HUES64 (cell line): Measurements from ENCODE around the gene ELL2.

Experiments used
- H3K27ac ChIP-seq: 2 replicates; pipeline ENCODE4 v1.7.0; 2013; ENCODE audit warnings: low read depth, low read length, inconsistent platforms
- H3K27me3 ChIP-seq: 2 replicates; pipeline ENCODE4 v1.6.1; 2013; ENCODE audit warnings: mild to moderate bottlenecking, low read length; ENCODE audit not compliant: insufficient read depth
- H3K36me3 ChIP-seq: 2 replicates; pipeline ENCODE4 v1.6.1; 2013; ENCODE audit warnings: mild to moderate bottlenecking, low read length; ENCODE audit not compliant: insufficient read depth
- H3K4me1 ChIP-seq: 2 replicates; pipeline ENCODE4 v1.6.1; 2013; ENCODE audit warnings: mild to moderate bottlenecking, low read length, moderate library complexity; ENCODE audit not compliant: insufficient read depth
- H3K4me3 ChIP-seq: 2 replicates; pipeline ENCODE4 v1.5.1; 2013; ENCODE audit warnings: mild to moderate bottlenecking, low read length, moderate library complexity
- H3K9ac ChIP-seq: 2 replicates; pipeline ENCODE4 v1.6.1; 2013; ENCODE audit warnings: mild to moderate bottlenecking, low read depth, low read length
- H3K9me3 ChIP-seq: 2 replicates; pipeline ENCODE4 v1.6.1; 2013; ENCODE audit warnings: low read depth, low read length; ENCODE audit not compliant: insufficient read depth
- WGBS: fragments of 150-250, 120-280 bp; methylation state at CpG from one replicate; pipeline ENCODE4 v1.1.7; 2013; ENCODE audit warnings: missing lambda C conversion rate; 5-methylcytosine and 5-hydroxymethylcytosine counted together

The ELL2 gene

DNA sequence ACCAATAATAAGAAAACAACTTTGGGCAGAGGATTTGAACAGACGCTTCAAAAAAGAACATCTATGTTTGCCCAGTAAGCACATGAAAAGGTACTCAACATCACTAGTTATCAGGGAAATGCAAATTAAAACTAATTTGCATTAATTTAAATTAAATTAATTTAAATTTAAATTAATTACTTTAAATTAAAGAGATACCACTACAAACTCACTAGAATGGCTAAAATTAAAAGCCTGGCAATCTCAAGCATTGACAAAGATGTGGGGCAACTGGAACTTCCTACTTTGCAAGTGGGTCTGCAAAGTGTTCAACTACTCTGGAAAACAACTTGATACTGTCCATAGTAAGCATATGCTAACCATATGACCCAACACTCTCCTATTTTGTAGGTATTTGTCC lies 32.1 kb upstream of the ELL2 start:
- Histone ChIP-seq H3K4me1 (no peaks in the 10 kb centered on the region), H3K27ac (no peak overlapping the region), H3K27me3 (no peaks in the 10 kb centered on the region), H3K9me3 (no peaks in the 10 kb centered on the region), H3K9ac (no peak overlapping the region), H3K36me3 (no peaks in the 10 kb centered on the region), H3K4me3 (no peak overlapping the region)
- 93% methylated on average over 1 of the region's 1 CpG for WGBS

- Histone ChIP-seq H3K27ac (no peak overlapping the region), H3K9me3 (no peaks in the 10 kb centered on the region), H3K9ac (no peak overlapping the region), H3K36me3 (no peaks in the 10 kb centered on the region), H3K4me3 (no peak overlapping the region), H3K4me1 (no peaks in the 10 kb centered on the region), H3K27me3 (no peaks in the 10 kb centered on the region)
Measured at GRCh38 chr5:95993266-95993665, 31.6 kb upstream of the ELL2 start.

GRCh38 chr5:95989283-95990048 lies 27.8 kb upstream of the ELL2 start:
- no peaks in the 10 kb centered on the region for H3K9me3 ChIP-seq
- WGBS, result 77% methylated on average over 1 of the region's 1 CpG
- H3K4me3 ChIP-seq, result no peak overlapping the region
- no peaks in the 10 kb centered on the region for H3K36me3 ChIP-seq
- H3K4me1 ChIP-seq, result peaks cover 6% of the 10 kb centered on the region; the same call in 1 of the 2 replicates
- no peak overlapping the region for H3K9ac ChIP-seq
- H3K27ac ChIP-seq, result no peak overlapping the region
- H3K27me3 ChIP-seq, result no peaks in the 10 kb centered on the region

GRCh38 chr5:95988877-95989276 lies 27.2 kb upstream of the ELL2 start:
- peaks cover 11% of the 10 kb centered on the region; the same call in 1 of the 2 replicates for H3K4me1 ChIP-seq
- no peaks in the 10 kb centered on the region for H3K9me3 ChIP-seq
- H3K9ac ChIP-seq, result no peak overlapping the region
- H3K36me3 ChIP-seq, result no peaks in the 10 kb centered on the region
- H3K27ac ChIP-seq, result no peak overlapping the region
- 92% methylated on average over 3 of the region's 3 CpGs for WGBS
- no peak overlapping the region for H3K4me3 ChIP-seq
- H3K27me3 ChIP-seq, result no peaks in the 10 kb centered on the region

GRCh38 chr5:95988094-95988493 lies 26.4 kb upstream of the ELL2 start:
- WGBS, result 91% methylated on average over 4 of the region's 4 CpGs
- Histone ChIP-seq H3K9ac (no peak overlapping the region), H3K9me3 (no peaks in the 10 kb centered on the region), H3K4me1 (peaks cover 11% of the 10 kb centered on the region; the same call in 1 of the 2 replicates), H3K27me3 (no peaks in the 10 kb centered on the region), H3K4me3 (no peak overlapping the region), H3K27ac (no peak overlapping the region), H3K36me3 (no peaks in the 10 kb centered on the region)

DNA sequence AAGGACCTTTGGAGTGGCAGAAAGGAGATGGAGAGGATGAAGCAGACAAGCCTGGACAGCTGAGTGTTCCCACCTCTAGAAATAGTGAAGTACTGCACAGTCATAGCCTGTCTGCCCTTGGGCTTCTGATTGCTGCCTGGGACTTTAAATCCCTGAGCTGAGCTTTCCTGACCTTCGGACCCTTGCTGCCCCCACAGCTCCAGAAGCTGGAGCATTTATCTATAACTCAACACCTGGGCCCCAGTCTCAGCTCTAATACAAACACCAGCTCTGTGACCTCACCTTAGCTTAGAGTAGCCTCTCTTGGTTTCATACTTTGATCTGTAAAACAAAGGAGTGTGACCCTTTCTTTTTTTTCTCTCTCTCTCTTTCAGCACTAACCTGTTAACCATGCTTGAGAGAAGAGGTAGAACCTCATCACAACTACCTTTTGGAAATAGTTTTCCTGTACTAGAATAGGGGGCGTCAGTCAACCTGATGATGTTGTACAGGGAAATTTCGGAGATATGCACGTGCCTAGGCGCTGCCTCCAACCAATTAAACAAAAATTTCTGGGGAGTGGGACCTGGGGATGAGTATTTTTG lies 25.4 kb upstream of the ELL2 start:
- H3K27ac ChIP-seq, result no peak overlapping the region
- no peak overlapping the region for H3K9ac ChIP-seq
- H3K4me1 ChIP-seq, result peaks cover 11% of the 10 kb centered on the region; the same call in 1 of the 2 replicates
- H3K27me3 ChIP-seq, result no peaks in the 10 kb centered on the region
- H3K9me3 ChIP-seq, result no peaks in the 10 kb centered on the region
- no peaks in the 10 kb centered on the region for H3K36me3 ChIP-seq
- 96% methylated on average over 4 of the region's 5 CpGs for WGBS
- no peak overlapping the region for H3K4me3 ChIP-seq

GRCh38 chr5:95986001-95986400 lies 24.4 kb upstream of the ELL2 start:
- no peaks in the 10 kb centered on the region for H3K9me3 ChIP-seq
- H3K27me3 ChIP-seq, result no peaks in the 10 kb centered on the region
- no peak overlapping the region for H3K9ac ChIP-seq
- no peak overlapping the region for H3K27ac ChIP-seq
- WGBS, result 89% methylated on average over 2 of the region's 2 CpGs
- H3K36me3 ChIP-seq, result no peaks in the 10 kb centered on the region
- no peak overlapping the region for H3K4me3 ChIP-seq
- peaks cover 11% of the 10 kb centered on the region; the same call in 1 of the 2 replicates for H3K4me1 ChIP-seq

GRCh38 chr5:95985249-95985648 lies 23.6 kb upstream of the ELL2 start:
- Histone ChIP-seq H3K4me3 (no peak overlapping the region), H3K27me3 (no peaks in the 10 kb centered on the region), H3K36me3 (no peaks in the 10 kb centered on the region), H3K9ac (no peak overlapping the region), H3K9me3 (no peaks in the 10 kb centered on the region), H3K27ac (no peak overlapping the region), H3K4me1 (peaks cover 11% of the 10 kb centered on the region; the same call in 1 of the 2 replicates)
- WGBS, result 77% methylated on average over 1 of the region's 1 CpG

- Histone ChIP-seq H3K27me3 (no peaks in the 10 kb centered on the region), H3K4me3 (no peak overlapping the region), H3K9ac (no peak overlapping the region), H3K36me3 (no peaks in the 10 kb centered on the region), H3K27ac (no peak overlapping the region), H3K9me3 (no peaks in the 10 kb centered on the region), H3K4me1 (peaks cover 11% of the 10 kb centered on the region; the same call in 1 of the 2 replicates)
- no CpG with 5 or more reads among the region's 2 CpGs for WGBS
Measured at GRCh38 chr5:95984287-95984938, 22.8 kb upstream of the ELL2 start.

GRCh38 chr5:95983509-95983908 lies 21.9 kb upstream of the ELL2 start:
- Histone ChIP-seq H3K4me3 (no peak overlapping the region), H3K27ac (no peak overlapping the region), H3K27me3 (no peaks in the 10 kb centered on the region), H3K9me3 (no peaks in the 10 kb centered on the region), H3K9ac (no peak overlapping the region), H3K36me3 (no peaks in the 10 kb centered on the region), H3K4me1 (peaks cover 11% of the 10 kb centered on the region; the same call in 1 of the 2 replicates)
- WGBS, result no CpG with 5 or more reads among the region's 2 CpGs

GRCh38 chr5:95983080-95983479 lies 21.4 kb upstream of the ELL2 start:
- Histone ChIP-seq H3K36me3 (no peaks in the 10 kb centered on the region), H3K4me3 (no peak overlapping the region), H3K9me3 (no peaks in the 10 kb centered on the region), H3K27ac (no peak overlapping the region), H3K27me3 (no peaks in the 10 kb centered on the region), H3K9ac (no peak overlapping the region), H3K4me1 (peaks cover 11% of the 10 kb centered on the region; the same call in 1 of the 2 replicates)
